HCT116 (cell line): ENCODE data around the gene RHPN2.

Source experiments
- CEBPB ChIP-seq: IDR thresholded peaks from 2 replicates; pipeline ENCODE4 v1.6.1; 2012; ENCODE audit warnings: low read depth
- POLR2A ChIP-seq: IDR thresholded peaks from 2 replicates; pipeline ENCODE4 v1.7.0; 2011; ENCODE audit warnings: borderline replicate concordance; ENCODE audit not compliant: insufficient read depth, insufficient read length; ENCODE audit errors: extremely low read depth
- POLR2AphosphoS5 ChIP-seq: IDR thresholded peaks from 2 replicates; pipeline ENCODE4 v1.6.1; 2011; ENCODE audit warnings: mild to moderate bottlenecking, low read depth, low read length, moderate library complexity
- TF ChIP-seq, protein P1 (sequence below), 3 experiments: fragments of 200-600 bp in 1 of 3; sonication (generic) in 1 of 3; IDR thresholded peaks in 2 of 3; conservative IDR thresholded peaks in 1 of 3; 2 replicates each; pipeline ENCODE4 v1.5.1; 2012 to 2017; ENCODE audit warnings: low read depth in 2 of 3, low read length in 2 of 3, antibody characterized with exemption in 1 of 3, borderline replicate concordance in 1 of 3, control low read depth in 1 of 3, mild to moderate bottlenecking in 1 of 3, mixed read lengths in 1 of 3, mixed run types in 1 of 3, moderate library complexity in 1 of 3; ENCODE audit not compliant: insufficient read depth in 1 of 3
- TF ChIP-seq, protein P2 (sequence below): IDR thresholded peaks from 2 replicates; pipeline ENCODE4 v1.6.1; 2012

DNA sequence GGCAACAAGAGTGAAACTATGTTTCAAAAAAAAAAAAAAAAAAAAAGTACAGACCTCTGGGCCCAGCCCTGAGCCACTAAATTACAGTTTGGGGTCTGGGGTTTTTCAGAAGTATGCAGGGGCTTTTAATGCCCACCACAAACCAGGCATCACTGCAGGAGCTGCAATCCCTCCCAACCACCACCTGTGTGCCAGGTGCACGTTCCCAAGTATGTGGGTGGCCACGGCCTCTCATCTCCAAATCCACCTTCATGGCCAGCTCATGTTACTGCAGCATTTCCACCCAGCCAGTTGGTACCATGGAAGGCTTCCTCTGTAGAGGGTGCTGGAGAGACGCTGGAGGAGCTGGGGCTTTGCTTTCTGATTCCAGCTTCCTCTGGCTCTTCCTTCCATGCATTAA is 119.4 kb downstream of the RHPN2 start:
- TF ChIP-seq, protein P1, sequence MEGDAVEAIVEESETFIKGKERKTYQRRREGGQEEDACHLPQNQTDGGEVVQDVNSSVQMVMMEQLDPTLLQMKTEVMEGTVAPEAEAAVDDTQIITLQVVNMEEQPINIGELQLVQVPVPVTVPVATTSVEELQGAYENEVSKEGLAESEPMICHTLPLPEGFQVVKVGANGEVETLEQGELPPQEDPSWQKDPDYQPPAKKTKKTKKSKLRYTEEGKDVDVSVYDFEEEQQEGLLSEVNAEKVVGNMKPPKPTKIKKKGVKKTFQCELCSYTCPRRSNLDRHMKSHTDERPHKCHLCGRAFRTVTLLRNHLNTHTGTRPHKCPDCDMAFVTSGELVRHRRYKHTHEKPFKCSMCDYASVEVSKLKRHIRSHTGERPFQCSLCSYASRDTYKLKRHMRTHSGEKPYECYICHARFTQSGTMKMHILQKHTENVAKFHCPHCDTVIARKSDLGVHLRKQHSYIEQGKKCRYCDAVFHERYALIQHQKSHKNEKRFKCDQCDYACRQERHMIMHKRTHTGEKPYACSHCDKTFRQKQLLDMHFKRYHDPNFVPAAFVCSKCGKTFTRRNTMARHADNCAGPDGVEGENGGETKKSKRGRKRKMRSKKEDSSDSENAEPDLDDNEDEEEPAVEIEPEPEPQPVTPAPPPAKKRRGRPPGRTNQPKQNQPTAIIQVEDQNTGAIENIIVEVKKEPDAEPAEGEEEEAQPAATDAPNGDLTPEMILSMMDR (IDR thresholded peaks at IDR 0.05 in 2 of 3, conservative IDR thresholded peaks at IDR 0.05 in 1 of 3; ENCODE audit: borderline replicate concordance in 1 of 3, insufficient read depth in 1 of 3, low read depth in 2 of 3, low read length in 2 of 3) = no peak
- TF ChIP-seq POLR2A (no peak), CEBPB (no peak), POLR2AphosphoS5 (no peak)
- TF ChIP-seq, protein P2, sequence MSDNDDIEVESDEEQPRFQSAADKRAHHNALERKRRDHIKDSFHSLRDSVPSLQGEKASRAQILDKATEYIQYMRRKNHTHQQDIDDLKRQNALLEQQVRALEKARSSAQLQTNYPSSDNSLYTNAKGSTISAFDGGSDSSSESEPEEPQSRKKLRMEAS = no peak
